ENCODE data around the gene ALDH3A2.
"Not testable (repeated sequence)": the region's sequence is repeated elsewhere in the genome, so short reads cannot be mapped to it uniquely, and the experiment has no call there.

The ALDH3A2 gene

DNA sequence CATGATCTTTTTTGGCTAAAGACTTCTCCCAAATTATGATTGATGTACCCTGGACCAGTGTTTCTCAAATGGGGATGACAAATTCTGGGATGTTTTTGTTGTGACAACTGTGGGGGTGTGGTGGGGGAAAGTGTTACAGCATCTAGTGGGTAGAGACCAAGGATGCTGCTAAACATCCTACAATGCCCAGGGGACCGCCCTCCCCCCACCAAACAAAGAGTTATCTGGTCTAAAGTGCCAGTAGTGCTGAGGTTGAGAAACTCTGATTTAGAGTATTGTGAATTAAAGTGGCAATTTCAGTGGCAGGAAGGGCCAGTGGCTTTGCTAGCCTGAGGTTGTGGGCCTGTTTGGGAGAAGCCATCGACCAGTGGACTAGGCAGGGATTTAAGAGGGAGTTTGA is 34.6 kb downstream of the ALDH3A2 start:
- no peak overlapping the region for H3K4me3 ChIP-seq
- no peak overlapping the region for H3K27ac ChIP-seq
- H4K20me1 ChIP-seq = no peaks in the 10 kb centered on the region
- H3K9ac ChIP-seq = no peak overlapping the region
- no peaks in the 10 kb centered on the region for H3K27me3 ChIP-seq
- H3K4me2 ChIP-seq = no peak overlapping the region
- H3K9me3 ChIP-seq (replicated peaks in 1 of 11) = peaks cover 0 to 14% (median 8%) of the 10 kb centered on the region in 11 experiments; a peak in 9 of 22 replicates
- no peaks in the 10 kb centered on the region; a peak in 2 of 22 replicates for H3K36me3 ChIP-seq
- H3K4me1 ChIP-seq = no peaks in the 10 kb centered on the region
- no peak for TF ChIP-seq Cebpa-rat (IDR thresholded peaks at IDR 0.05)

DNA sequence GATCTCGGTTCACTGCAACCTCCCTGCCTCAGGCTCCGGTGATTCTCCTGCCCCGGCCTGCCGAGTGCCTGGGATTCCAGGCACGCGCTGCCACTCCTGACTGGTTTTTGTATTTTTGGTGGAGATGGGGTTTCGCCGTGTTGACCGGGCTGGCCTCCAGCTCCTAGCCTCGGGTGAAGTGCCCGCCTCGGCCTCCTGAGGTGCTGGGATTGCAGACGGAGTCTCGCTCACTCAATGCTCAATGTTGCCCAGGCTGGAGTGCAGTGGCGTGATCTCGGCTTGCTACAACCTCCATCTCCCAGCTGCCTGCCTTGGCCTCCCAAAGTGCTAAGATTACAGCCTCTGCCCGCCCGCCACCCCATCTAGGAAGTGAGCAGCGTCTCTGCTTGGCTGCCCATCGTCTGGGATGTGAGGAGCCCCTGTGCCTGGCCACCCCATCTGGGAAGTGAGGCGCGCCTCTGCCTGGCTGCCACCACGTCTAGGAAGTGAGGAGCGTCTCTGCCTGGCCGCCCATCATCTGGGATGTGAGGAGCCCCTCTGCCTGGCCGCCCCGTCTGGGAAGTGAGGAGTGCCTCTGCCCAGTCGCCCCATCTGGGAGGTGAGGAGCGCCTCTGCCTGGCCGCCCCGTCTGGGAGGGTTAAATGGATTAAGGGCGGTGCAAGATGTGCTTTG is 36.5 kb downstream of the ALDH3A2 start:
- H3K36me3 ChIP-seq, H3K4me1 ChIP-seq, H4K20me1 ChIP-seq, H3K9ac ChIP-seq, H3K4me2 ChIP-seq, H3K27me3 ChIP-seq, H3K27ac ChIP-seq, H3K4me3 ChIP-seq: not testable (repeated sequence)
- peaks cover 0 to 14% (median 8%) of the 10 kb centered on the region in 11 experiments; a peak in 9 of 22 replicates for H3K9me3 ChIP-seq (replicated peaks in 1 of 11)

DNA sequence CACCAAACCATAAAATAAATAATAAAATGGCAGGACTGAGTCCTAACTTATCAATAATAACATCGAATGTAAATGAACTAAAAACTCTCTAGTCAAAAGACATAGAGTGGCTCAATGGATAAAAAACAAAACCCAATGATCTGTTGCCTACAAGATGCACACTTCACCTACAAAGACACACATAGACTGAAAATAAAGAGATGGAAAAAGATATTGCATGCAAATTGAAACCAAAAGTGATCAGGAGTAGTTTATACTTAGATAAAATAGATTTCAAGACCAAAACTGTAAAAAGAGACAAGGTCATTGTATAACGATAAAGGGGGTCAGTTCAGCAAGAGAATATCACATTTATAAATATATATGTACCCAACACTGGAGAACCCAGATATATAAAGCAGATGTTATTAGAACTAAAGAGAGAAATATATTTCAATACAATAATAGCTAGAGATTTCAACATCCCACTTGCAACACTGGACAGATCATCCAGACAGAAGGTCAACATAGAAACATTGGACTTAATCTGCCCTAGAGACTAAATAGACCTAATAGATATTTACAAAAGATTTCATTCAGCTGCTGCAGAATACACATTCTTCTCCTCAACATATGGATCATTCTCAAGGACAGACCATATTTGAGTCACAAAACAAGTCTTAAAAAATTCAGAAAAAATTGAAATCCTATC is 38.0 kb downstream of the ALDH3A2 start:
- Histone ChIP-seq H3K36me3 (no peaks in the 10 kb centered on the region), H3K9me3 (replicated peaks in 1 of 11) (peaks cover 0 to 14% (median 8%) of the 10 kb centered on the region in 11 experiments; a peak in 9 of 22 replicates)
- TF ChIP-seq Cebpa-rat (IDR thresholded peaks at IDR 0.05) = no peak

DNA sequence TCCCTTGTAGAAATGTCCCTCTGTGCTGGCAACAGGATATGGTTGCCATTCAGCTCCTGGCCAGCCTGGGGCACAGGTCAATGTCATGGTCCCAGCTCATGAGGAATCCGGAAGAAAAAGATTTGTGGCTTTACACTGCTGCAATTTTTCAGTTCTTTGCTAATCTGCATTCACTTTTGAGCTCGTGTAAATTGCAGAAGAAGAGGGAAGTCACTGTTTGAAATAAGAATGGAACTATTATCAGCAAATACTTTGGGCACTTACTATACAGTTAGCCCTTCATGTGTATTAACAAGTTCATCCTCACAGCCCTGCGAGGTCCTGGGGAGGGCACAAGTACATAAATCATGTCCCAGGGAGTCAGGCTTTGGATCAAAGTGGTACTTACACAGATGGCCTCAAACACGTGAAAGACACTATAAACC is 53.7 kb downstream of the ALDH3A2 start:
- H3K27me3 ChIP-seq = no peaks in the 10 kb centered on the region
- H3K36me3 ChIP-seq = no peaks in the 10 kb centered on the region
- no peak overlapping the region for H3K4me2 ChIP-seq
- H3K4me1 ChIP-seq = peaks cover 0 to 4% (median 0%) of the 10 kb centered on the region in 10 experiments; a peak in 2 of 20 replicates
- H3K4me3 ChIP-seq = no peak overlapping the region
- no peak overlapping the region for H3K9ac ChIP-seq
- H4K20me1 ChIP-seq = no peaks in the 10 kb centered on the region; a peak in 1 of 22 replicates
- H3K9me3 ChIP-seq (replicated peaks in 1 of 11) = no peaks in the 10 kb centered on the region
- no peak overlapping the region for H3K27ac ChIP-seq
- no peak for TF ChIP-seq Cebpa-rat (IDR thresholded peaks at IDR 0.05)

More for the DNA sequence above, 38.0 kb downstream of the ALDH3A2 start:
- no peak overlapping the region for H3K4me2 ChIP-seq
- H3K9ac ChIP-seq = no peak overlapping the region
- H3K4me3 ChIP-seq = no peak overlapping the region
- H4K20me1 ChIP-seq = no peaks in the 10 kb centered on the region
- no peaks in the 10 kb centered on the region for H3K27me3 ChIP-seq
- H3K27ac ChIP-seq = no peak overlapping the region
- no peaks in the 10 kb centered on the region for H3K4me1 ChIP-seq

DNA sequence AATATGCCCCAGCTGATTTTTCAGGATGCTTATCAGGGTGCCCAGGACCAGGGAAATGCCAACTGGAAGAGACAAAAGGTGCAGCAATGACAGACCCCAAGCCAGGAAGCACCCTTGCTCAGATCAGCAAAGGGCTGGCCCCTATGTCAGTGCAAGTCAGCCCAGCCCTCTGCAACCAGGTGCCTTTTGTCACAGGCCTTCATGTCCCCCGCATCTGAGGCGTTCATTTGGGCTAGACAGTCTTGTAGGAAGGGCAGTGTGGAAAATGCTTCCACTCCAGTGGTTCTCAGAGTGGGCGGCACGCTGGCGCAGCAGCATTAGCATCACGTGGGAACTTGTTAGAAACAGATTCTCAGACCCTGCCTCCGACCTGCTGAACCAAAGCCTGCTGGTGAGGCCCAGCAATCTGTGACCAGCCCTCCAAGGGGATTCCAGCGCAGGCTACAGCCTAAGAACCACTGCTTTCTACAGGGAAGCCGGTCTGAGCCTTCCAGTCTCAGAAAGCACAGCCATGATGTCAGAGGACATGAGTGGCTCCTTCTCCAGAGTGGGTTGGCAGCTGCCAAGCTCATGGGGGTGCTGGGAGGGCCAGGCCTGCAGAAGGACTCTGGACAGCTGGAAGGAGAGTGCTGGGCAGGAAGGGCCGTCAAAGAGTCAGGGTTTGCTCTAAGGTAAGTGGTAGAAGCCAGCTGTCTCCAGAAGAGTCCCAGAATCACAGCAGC is 54.7 kb downstream of the ALDH3A2 start:
- Histone ChIP-seq H3K9ac (no peak overlapping the region), H4K20me1 (peaks cover 0 to 10% (median 0%) of the 10 kb centered on the region in 11 experiments; a peak in 1 of 22 replicates), H3K27ac (no peak overlapping the region), H3K4me1 (peaks cover 0 to 4% (median 0%) of the 10 kb centered on the region in 10 experiments; a peak in 3 of 20 replicates), H3K4me2 (no peak overlapping the region), H3K4me3 (no peak overlapping the region), H3K9me3 (replicated peaks in 1 of 11) (no peaks in the 10 kb centered on the region), H3K27me3 (no peaks in the 10 kb centered on the region), H3K36me3 (no peaks in the 10 kb centered on the region)
- no peak for TF ChIP-seq Cebpa-rat (IDR thresholded peaks at IDR 0.05)

DNA sequence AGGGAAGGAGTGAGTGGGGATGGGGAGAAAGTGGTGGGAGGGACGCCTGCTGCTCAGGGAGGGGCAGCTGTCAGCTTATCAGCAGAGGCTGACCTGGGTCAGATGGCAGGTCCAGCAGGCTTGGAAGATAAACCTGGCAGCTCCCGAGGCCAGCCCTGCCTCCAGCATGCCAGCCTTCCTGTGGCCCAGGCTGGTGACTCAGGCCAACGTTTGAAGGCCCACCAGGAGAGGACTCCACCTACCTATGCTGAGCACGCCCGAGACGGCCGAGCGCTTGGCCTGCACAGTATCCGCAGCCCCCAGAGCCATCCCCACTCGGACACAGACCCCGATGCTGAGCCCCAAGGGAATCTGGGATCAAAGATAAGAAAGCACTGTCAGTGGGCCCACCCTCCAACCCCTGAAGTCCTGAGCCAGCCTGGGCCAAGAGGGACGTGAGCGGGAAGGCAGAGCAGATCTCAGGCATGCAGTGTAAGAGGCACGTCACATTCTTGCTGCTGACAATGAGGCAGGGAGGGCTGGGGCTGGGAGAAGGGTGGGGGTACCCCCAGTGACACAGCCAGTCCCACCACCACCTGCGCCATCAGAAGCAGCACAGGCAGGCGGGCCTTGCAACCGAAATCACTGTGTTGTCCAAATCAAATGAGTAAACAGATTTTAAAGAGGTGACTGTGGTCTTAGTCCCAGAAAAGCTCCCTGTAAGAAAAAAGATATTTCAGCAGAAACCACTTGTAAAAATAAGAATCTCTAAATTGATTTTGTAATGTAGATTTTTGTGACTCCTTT is 55.5 kb downstream of the ALDH3A2 start:
- no peaks in the 10 kb centered on the region for H3K36me3 ChIP-seq
- peaks cover 0 to 10% (median 0%) of the 10 kb centered on the region in 11 experiments; a peak in 1 of 22 replicates for H4K20me1 ChIP-seq
- no peaks in the 10 kb centered on the region for H3K9me3 ChIP-seq (replicated peaks in 1 of 11)
- H3K27me3 ChIP-seq = no peaks in the 10 kb centered on the region
- no peak overlapping the region for H3K9ac ChIP-seq
- H3K27ac ChIP-seq = no peak overlapping the region
- no peak overlapping the region for H3K4me2 ChIP-seq
- H3K4me3 ChIP-seq = no peak overlapping the region
- no peak for TF ChIP-seq Cebpa-rat (IDR thresholded peaks at IDR 0.05)
- peaks cover 0 to 4% (median 0%) of the 10 kb centered on the region in 10 experiments; a peak in 3 of 20 replicates for H3K4me1 ChIP-seq

DNA sequence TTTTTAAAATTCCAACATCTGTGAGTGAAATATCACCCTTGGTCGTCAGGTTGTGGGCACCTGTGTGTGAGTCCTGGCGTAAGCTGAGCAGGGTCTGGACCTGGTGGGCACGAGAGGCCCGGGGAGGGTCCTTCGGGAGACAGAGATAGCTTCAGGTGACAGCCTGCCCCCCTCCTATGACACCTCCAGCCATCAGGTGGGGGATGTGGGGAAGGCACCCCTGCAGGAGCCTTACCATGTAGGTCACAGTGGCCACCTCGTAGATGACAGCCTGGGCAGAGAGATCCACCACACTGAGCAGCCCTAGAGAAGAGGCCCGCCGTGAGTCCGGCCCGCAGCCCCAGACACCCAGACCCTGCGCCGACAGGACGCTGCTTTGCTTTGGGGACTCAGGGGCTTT is 56.6 kb downstream of the ALDH3A2 start:
- Histone ChIP-seq H3K4me2 (no peak overlapping the region), H4K20me1 (peaks cover 0 to 10% (median 0%) of the 10 kb centered on the region in 11 experiments; a peak in 1 of 22 replicates), H3K36me3 (no peaks in the 10 kb centered on the region), H3K27ac (no peak overlapping the region), H3K9ac (no peak overlapping the region), H3K4me3 (no peak overlapping the region), H3K9me3 (replicated peaks in 1 of 11) (no peaks in the 10 kb centered on the region), H3K4me1 (peaks cover 0 to 4% (median 0%) of the 10 kb centered on the region in 10 experiments; a peak in 3 of 20 replicates), H3K27me3 (no peaks in the 10 kb centered on the region)
- TF ChIP-seq Cebpa-rat (IDR thresholded peaks at IDR 0.05) = no peak

DNA sequence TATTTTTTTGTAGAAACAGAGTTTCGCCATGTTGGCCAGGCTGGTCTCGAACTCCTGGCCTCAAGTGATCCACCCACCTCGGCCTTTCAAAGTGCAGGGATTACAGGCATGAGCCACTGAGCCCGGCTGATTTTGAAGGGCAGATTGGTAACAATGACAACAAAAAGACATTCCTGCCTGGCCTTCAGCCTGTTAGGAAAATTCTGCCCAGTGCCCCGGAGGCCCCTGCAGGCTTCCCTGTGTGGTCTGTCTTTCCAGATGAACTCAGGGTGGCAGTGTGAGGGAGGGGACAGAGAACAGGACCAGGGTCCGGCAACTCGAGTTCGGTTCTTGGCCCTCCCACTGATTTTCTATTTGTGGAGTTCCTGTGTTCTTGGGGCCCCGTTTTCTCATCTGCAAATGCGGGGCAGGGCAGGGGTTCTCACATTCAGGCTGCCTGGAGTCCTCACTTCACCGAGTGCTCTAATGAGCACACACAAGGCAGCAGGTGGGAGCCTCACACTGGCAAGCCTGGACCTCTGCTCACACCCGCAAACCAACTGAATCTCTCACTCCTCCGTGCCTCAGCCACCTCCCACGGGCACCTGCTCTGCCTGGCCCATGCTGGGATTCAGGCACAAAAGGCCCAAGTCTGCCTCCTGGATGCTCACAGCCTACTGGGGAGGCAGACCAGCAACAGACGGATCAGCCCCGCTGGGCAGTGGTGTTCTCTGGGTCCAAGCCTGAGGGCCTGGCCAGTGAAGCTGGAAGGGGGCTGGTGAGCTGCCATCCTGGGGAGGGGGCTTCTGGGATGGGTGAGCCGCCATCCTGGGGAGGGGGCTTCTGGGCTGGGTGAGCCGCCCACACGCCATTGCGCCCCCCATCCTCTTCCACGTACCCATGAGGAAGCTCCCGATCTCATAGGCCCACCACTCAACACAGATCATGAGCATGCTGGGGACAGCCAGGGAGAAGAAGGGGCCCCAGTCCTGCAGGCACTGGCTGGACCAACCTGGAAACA is 57.5 kb downstream of the ALDH3A2 start:
- H3K9ac ChIP-seq = no peak overlapping the region
- peaks cover 0 to 4% (median 0%) of the 10 kb centered on the region in 10 experiments; a peak in 3 of 20 replicates for H3K4me1 ChIP-seq
- H3K9me3 ChIP-seq (replicated peaks in 1 of 11) = no peaks in the 10 kb centered on the region
- no peaks in the 10 kb centered on the region for H3K36me3 ChIP-seq
- H3K27ac ChIP-seq = no peak overlapping the region
- H4K20me1 ChIP-seq = peaks cover 0 to 10% (median 0%) of the 10 kb centered on the region in 11 experiments; a peak in 1 of 22 replicates
- H3K4me2 ChIP-seq = no peak overlapping the region
- TF ChIP-seq Cebpa-rat (IDR thresholded peaks at IDR 0.05) = no peak
- no peak overlapping the region for H3K4me3 ChIP-seq
- no peaks in the 10 kb centered on the region for H3K27me3 ChIP-seq

Measured in BLaER1 treated with 17β-estradiol and CSF1 and Interleukin-3, amounts not matched to agents 10 nM and 100 nM (cell line).